Heart right ventricle (tissue), 16 donors: Measurements from ENCODE around the gene IPO7. TPM values are rescaled to one million over a fixed set of nuclear protein-coding genes. Genes with fewer than 3 reads are reported as not detected.
A peak's percentile ranks its signal among the peaks of the same experiment; 100 is the strongest.

ENCODE experiments used
- ATAC-seq, 8 donors: fragments of 200-7000 bp; cut with Tn5 transposase; one replicate each; pipeline ENCODE4 v1.9.1; 2020; ENCODE audit warnings: mild to moderate bottlenecking in 8 of 8, moderate library complexity in 8 of 8, moderate number of reproducible peaks in 1 of 8
- DNase-seq, 2 donors: peaks; one replicate each; pipeline ENCODE4 v3.0.0-alpha.2; 2020
- H3K27ac ChIP-seq, 10 donors: fragments of 200-600 bp; sonication (generic) in 2 of 10; one replicate each; pipeline versions ENCODE4 v1.5.0 to v1.8.0; 2020 to 2022; ENCODE audit warnings: mild to moderate bottlenecking in 3 of 10
- H3K27me3 ChIP-seq, 7 donors: fragments of 200-600 bp; one replicate each; pipeline ENCODE4 v1.8.0; 2021 to 2022; ENCODE audit warnings: mild to moderate bottlenecking in 2 of 7
- H3K36me3 ChIP-seq, 9 donors: fragments of 200-600 bp; sonication (generic) in 1 of 9; one replicate each; pipeline versions ENCODE4 v1.5.0 to v1.8.0; 2020 to 2022; ENCODE audit warnings: mild to moderate bottlenecking in 2 of 9
- H3K4me1 ChIP-seq, 9 donors: fragments of 200-600 bp; sonication (generic) in 1 of 9; one replicate each; pipeline versions ENCODE4 v1.5.0 to v1.8.0; 2020 to 2022; ENCODE audit warnings: mild to moderate bottlenecking in 4 of 9
- H3K4me3 ChIP-seq, 10 donors: fragments of 200-600 bp; sonication (generic) in 2 of 10; one replicate each; pipeline versions ENCODE4 v1.5.0 to v1.8.0; 2020 to 2022; ENCODE audit warnings: mild to moderate bottlenecking in 7 of 10, moderate library complexity in 2 of 10
- H3K9me3 ChIP-seq, 11 donors: fragments of 200-600 bp in 10 of 11; sonication (generic) in 2 of 11; one replicate each; pipeline versions ENCODE4 v1.5.0 to v1.8.0; 2013 to 2022; ENCODE audit warnings: mild to moderate bottlenecking in 2 of 11, control low read depth in 1 of 11, moderate library complexity in 1 of 11
- WGBS, 2 donors: extraction: QIAGEN DNeasy Blood & Tissue Kit; methylation state at CpG; one replicate each; pipeline ENCODE4 v1.1.7; 2013; ENCODE audit warnings: inconsistent platforms in 1 of 2; 5-methylcytosine and 5-hydroxymethylcytosine counted together
- intact Hi-C, 10 donors: fragments of 100-400 bp; cut with DNase I; formaldehyde crosslinking; loops; one replicate each; pipeline versions ENCODE4 v1.11.1 to v1.14.2; 2022
- long read RNA-seq, 3 donors: library from polyadenylated mRNA; unstranded; transcript quantifications; one replicate each; pipeline ENCODE4 v2.0.0, GENCODE V29; 2020 to 2021
- polyA plus RNA-seq, 2 donors: library from polyadenylated mRNA; stranded (reverse); fragments of 200-250 nt; gene quantifications; one replicate each; pipeline ENCODE4 v1.2.3, GENCODE V29; 2013
- total RNA-seq, 10 donors: library from RNA; stranded (reverse); fragmentation: NEBNext Ultra II Directional in 3 of 10; extraction: Animal tissue kit (Norgen Biotek cat#: 25700) in 3 of 10; gene quantifications; one replicate each; pipeline versions ENCODE4 v1.2.1 to v1.2.4, GENCODE V29; 2021 to 2023
- TF ChIP-seq, protein P1 (sequence below), 9 donors: fragments of 200-600 bp; sonication (generic) in 2 of 9; IDR thresholded peaks; one replicate each; pipeline versions ENCODE4 v1.5.0 to v1.8.0; 2021 to 2022; ENCODE audit warnings: antibody characterized with exemption in 9 of 9, mild to moderate bottlenecking in 5 of 9, moderate library complexity in 1 of 9
- donor health status: Arrhythmogenic right ventricular cardiomyopathy.
- donor health status: ischemic (EF 13 %, LVEDD 7.1; RV severe dilation, severe dysfunction).
- donor health status: healthy with polysubstance abuse.
- donor health status: DM: no; HTN: yes; CAD: no.
- donor health status: DM: no; HTN: no; CAD: no.
- donor health status: ischemic (EF 25% LVEDD 6.9; RV normal size, moderate dysfunction).
- donor health status: ischemic (EF 25% LVEDD 5.7; RV mildly dilated, moderate dysfunction).
- donor health status: healthy.
- donor health status: DM: yes; HTN: yes; CAD: no.
- donor health status: Ischemic cardiomyopathy.
- donor health status: ischemic (EF 35%, LVEDD 5.7; RV mildly dilated, moderate dysfunction).
- donor health status: nonischemic (EF 11% LVEDD 7.7; RV severe dilation, severe dysfunction).
- donor health status: DM: yes; HTN: yes; CAD: no.
- donor health status: PGD.
- donor health status: ischemic (EF 29% LVEDD 5.4; RV normal size, mild dysfunction).
- donor health status: nonischemic (EF 23%, LVEDD 6.1; RV moderate dilation, normal function).

The IPO7 gene
- total RNA-seq (100 to 1,000 TPM; 129 to 169 (median 146) TPM), polyA plus RNA-seq (10 to 100 TPM; 24.1 to 56.3 TPM)
- long read RNA-seq, donor 1, full-length matches to known transcripts, result 2 of 35 reads
- long read RNA-seq, donor 1, partial matches to known transcripts, result 9 of 35 reads
- long read RNA-seq, donor 1, other reads (novel, unspliced or antisense), result 24 of 35 reads
- long read RNA-seq, donor 2, full-length matches to known transcripts, result 2 of 31 reads
- long read RNA-seq, donor 2, partial matches to known transcripts, result 5 of 31 reads
- long read RNA-seq, donor 2, other reads (novel, unspliced or antisense), result 24 of 31 reads
- long read RNA-seq, donor 3, full-length matches to known transcripts, result 14 of 113 reads
- long read RNA-seq, donor 3, partial matches to known transcripts, result 74 of 113 reads
- long read RNA-seq, donor 3, other reads (novel, unspliced or antisense), result 25 of 113 reads

DNA sequence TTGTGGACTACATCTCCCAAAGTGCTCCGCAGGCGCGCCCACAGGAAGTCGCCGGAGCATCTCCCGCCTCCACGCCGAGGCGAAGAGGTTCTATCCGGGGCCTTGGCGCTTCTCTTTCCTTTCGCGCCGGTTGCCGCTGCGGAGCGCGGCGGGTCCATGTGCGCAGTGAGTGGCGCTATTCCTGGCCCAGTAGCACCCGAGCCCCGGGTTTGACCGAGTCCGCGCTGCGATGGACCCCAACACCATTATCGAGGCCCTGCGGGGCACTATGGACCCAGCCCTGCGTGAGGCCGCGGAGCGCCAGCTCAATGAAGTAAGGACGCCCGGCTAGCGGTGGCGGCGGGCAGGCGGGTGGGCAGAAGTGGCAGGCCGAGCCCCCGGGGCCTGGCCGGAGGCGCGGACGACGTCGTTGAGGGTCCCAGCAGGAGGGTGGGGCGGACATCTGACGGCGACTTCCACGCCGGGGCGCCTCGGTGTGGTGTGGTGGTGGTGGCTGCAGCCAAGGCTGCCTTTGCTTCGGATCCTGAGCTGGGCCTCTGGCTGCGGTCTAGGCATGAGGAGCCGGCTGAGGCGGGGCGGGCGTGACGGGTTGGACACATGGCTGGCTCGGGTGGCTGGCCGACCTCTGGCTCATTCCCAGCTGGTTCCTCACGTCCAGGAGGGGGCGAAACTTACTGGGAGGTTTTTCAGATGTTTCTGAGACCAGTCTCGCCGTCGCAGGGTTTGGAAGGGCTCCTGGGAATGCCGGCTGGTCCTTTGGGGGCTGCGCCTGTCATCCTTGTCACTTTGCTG, at the start of gene IPO7:
TSS of gene IPO7 (plus strand) at position 118 of the 792 bp plus-strand sequence. CDS start at position 230, 112 bp downstream.
- H3K9me3 ChIP-seq, result no peaks in the 10 kb centered on the region
- TF ChIP-seq, protein P1, sequence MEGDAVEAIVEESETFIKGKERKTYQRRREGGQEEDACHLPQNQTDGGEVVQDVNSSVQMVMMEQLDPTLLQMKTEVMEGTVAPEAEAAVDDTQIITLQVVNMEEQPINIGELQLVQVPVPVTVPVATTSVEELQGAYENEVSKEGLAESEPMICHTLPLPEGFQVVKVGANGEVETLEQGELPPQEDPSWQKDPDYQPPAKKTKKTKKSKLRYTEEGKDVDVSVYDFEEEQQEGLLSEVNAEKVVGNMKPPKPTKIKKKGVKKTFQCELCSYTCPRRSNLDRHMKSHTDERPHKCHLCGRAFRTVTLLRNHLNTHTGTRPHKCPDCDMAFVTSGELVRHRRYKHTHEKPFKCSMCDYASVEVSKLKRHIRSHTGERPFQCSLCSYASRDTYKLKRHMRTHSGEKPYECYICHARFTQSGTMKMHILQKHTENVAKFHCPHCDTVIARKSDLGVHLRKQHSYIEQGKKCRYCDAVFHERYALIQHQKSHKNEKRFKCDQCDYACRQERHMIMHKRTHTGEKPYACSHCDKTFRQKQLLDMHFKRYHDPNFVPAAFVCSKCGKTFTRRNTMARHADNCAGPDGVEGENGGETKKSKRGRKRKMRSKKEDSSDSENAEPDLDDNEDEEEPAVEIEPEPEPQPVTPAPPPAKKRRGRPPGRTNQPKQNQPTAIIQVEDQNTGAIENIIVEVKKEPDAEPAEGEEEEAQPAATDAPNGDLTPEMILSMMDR (IDR thresholded peaks at IDR 0.05), result peak in 8 of 9 donors; percentile 7 to 56 (median 20)
- peaks cover 4 to 50% (median 34%) of the 10 kb centered on the region in 9 donors for H3K4me1 ChIP-seq
- intact Hi-C loops, result loop anchor here in 6 of 10 donors (1.0 to 10.0 kb wide), 8 partner anchors 20 to 210 kb away; partner anchors contain the start of genes TMEM41B (in 5 of the 6), DENND5A (in 1 of the 6) and ZNF143 (in 1 of the 6)
- WGBS, 2 donors, result 0 to 1% methylated on average over 64 to 70 of the region's 70 CpGs
- peaks cover 0 to 23% (median 0%) of the 10 kb centered on the region in 9 donors for H3K36me3 ChIP-seq
- H3K27ac ChIP-seq, result peak within 1 kb of the TSS; percentile 85 to 98 (median 96)
- DNase-seq (peak; percentile 89 to 90), ATAC-seq (peak; percentile 95 to 98 (median 97))
- no peaks in the 10 kb centered on the region for H3K27me3 ChIP-seq
- peak within 1 kb of the TSS; percentile 66 to 93 (median 88) for H3K4me3 ChIP-seq

DNA sequence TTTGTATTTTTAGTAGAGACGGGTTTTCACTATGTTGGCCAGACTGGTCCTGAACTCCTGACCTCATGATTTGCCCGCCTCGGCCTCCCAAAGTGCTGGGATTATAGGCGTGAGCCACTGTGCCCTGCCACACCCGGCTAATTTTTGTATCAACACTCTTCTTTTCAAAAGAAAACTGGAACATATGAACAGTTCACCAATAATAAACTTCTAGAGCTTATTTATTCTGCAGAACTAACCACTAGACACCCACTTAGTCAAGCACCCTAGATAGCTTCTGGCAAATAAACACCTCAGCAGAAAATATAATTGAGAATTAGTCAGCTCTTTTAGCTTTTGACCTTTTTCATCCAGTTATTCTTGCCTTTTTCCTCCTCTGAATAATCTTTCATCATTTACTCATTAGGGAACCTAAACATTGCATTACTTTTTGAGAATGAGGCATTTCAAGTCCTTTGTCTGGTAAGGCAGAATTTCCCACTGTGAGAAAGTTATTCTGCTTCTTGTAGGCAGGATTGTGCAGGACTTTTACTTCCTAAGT, 42.7 kb upstream of the IPO7 start:
- DNase-seq, result no peak
- no peak overlapping the region for H3K4me3 ChIP-seq
- H3K27ac ChIP-seq, result no peak overlapping the region
- no peaks in the 10 kb centered on the region for H3K36me3 ChIP-seq
- no peak for ATAC-seq
- TF ChIP-seq, protein P1 (IDR thresholded peaks at IDR 0.05), result no peak
- no peaks in the 10 kb centered on the region for H3K9me3 ChIP-seq
- no peaks in the 10 kb centered on the region for H3K27me3 ChIP-seq
- intact Hi-C loops, result no loop called here
- 68 to 80% methylated on average over 5 of the region's 5 CpGs for WGBS, 2 donors
- H3K4me1 ChIP-seq, result no peaks in the 10 kb centered on the region

DNA sequence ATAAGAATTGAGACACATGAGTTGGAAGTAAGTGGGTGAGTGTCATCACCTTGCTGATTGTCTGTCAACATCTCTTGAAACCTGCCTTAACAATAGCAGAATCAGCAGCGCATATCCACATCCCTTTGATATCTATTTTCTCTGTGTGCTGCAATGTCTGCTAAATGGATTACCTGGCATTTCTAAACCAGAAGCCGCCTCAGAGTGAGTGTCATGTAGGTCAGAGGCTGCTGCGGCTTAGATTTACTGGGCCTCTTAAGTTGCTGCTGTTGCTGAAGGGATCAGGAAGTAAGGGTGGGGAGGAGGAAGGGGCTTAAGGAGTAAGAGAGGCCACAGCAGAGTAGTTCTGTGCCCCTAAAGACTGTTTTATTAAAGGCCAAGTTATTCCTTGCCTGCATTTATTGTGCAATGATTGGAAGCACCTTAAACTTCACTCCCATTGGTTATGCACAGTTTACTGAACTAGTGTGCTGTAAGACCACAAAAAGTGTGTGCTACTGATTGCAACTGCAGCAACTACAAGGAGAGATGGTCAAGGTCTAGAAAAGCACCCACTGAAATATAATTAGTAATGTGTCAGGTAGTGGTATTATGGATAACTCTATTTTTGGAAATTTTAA, 40.3 kb upstream of the IPO7 start:
- TF ChIP-seq, protein P1 (IDR thresholded peaks at IDR 0.05), result no peak
- ATAC-seq, result no peak

More for the DNA sequence above, 40.3 kb upstream of the IPO7 start:
- H3K4me3 ChIP-seq, result no peak overlapping the region
- 52 to 61% methylated on average over 3 of the region's 3 CpGs for WGBS, 2 donors
- H3K27me3 ChIP-seq, result no peaks in the 10 kb centered on the region
- H3K27ac ChIP-seq, result no peak overlapping the region
- intact Hi-C loops, result no loop called here
- DNase-seq, result no peak
- H3K4me1 ChIP-seq, result peaks cover 0 to 2% (median 0%) of the 10 kb centered on the region in 9 donors
- no peaks in the 10 kb centered on the region for H3K9me3 ChIP-seq
- H3K36me3 ChIP-seq, result no peaks in the 10 kb centered on the region
